AG04449 (cell line): ENCODE data around the gene HERPUD2.

Experiments
- CTCF ChIA-PET: fragments of 350-600 bp; formaldehyde crosslinking; extraction: SDS; loops from one replicate; lab custom pipeline; 2021; ENCODE audit warnings: antibody characterized with exemption; lab: Yijun Ruan, JAX
- POLR2A ChIA-PET: fragments of 400-600, 350-600 bp; formaldehyde crosslinking; extraction: SDS; loops from one replicate; lab custom pipeline; 2020; ENCODE audit warnings: antibody characterized with exemption, inconsistent platforms; lab: Yijun Ruan, JAX
- DNase-seq: peaks from one replicate; pipeline ENCODE4 v3.0.0-alpha.2; 2010; ENCODE audit warnings: low read depth, low spot score
- H3K4me3 ChIP-seq: 2 replicates; pipeline ENCODE4 v1.5.1; 2011; ENCODE audit warnings: low read depth, mild to moderate bottlenecking, control low read depth, low read length
- CTCF ChIP-seq: IDR thresholded peaks from one replicate; pipeline ENCODE4 v1.5.1; 2011; ENCODE audit warnings: mild to moderate bottlenecking, moderate library complexity, low read length, control low read depth, inconsistent platforms; ENCODE audit not compliant: insufficient read depth; ENCODE audit errors: missing control alignments

Gene HERPUD2

GRCh38 chr7:35705932-35706461 lies 11.1 kb upstream of the HERPUD2 start:
- no peak overlapping the region for H3K4me3 ChIP-seq
- DNase-seq, result no peak
- ChIA-PET CTCF (interaction anchor here (1.1 to 9.3 kb wide), 3 partner anchors 10 to 203 kb away, joined by 3 to 140 read pairs (median 3); no protein-coding TSS in a partner anchor), POLR2A (interaction anchor here (1.9 to 2.6 kb wide), 2 partner anchors 11 to 95 kb away, joined by 7 to 10 read pairs; partner anchors contain the start of genes HERPUD2 and SEPTIN7)
- TF ChIP-seq CTCF, result no peak

- ChIA-PET CTCF (interaction anchor here (0.6 to 1.9 kb wide), 4 partner anchors 9 to 203 kb away, joined by 3 to 7 read pairs (median 5); partner anchors contain the start of gene HERPUD2), POLR2A (interaction anchor here (1.2 kb wide), 1 partner anchor 201 kb away, joined by 3 read pairs; no protein-coding TSS in a partner anchor)
- DNase-seq, result no peak
- TF ChIP-seq CTCF, result no peak
- H3K4me3 ChIP-seq, result no peak overlapping the region
Observed at GRCh38 chr7:35704261-35704660, 9.3 kb upstream of the HERPUD2 start.

DNA sequence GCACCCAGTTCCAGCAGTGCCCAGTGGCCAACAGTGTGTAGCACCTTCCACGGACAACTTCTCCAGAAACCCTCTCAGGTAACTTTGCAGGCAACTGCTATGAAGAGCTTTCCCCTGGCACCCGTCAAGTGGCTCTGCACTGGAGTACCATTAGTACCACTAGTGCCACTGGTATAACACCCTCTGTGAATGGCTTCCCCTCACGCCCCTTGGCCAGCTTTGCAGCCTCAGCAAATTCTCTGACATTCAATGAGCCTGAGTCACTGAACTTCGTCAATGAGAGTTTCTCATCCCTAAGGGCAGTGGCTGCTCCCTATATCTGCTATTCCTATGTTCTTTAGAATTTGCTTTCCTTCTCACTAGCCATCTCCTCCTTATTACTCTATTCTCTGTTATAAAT lies 7.6 kb upstream of the HERPUD2 start:
- H3K4me3 ChIP-seq, result no peak overlapping the region
- CTCF ChIA-PET, result no interaction called here
- no peak for DNase-seq
- no peak for TF ChIP-seq CTCF
- POLR2A ChIA-PET, result no interaction called here

DNA sequence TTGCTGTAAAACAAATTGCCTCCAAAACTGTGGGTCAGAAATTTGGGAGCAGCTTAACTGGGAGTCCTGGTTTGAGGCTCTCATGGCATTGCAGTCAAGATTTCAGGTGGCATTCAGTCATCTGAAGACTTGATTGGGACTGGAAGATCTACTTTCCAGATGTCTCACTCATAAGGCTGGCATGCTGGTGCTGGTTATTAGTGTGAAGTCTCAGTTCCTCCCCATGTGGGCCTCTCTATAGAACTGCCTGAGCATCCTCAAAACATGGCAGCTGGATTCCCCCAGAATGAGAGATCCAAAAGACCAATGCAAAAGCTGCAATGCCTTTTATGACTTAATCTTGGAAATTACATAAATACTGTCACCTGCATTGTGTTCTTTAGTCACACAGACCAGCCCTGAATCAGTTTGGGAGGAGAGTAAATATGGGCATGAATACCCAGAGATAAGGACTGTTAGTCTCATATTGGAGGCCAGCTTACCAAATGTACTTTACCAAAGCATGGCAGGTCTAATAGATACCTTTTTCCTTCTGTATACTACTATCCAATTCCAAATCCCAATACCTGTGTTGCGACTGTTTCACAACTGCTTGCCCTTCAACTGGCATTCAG lies 6.5 kb upstream of the HERPUD2 start:
- no peak for DNase-seq
- ChIA-PET CTCF (interaction anchor here (1.2 to 3.2 kb wide), 3 partner anchors 8 to 275 kb away, joined by 3 to 14 read pairs (median 3); no protein-coding TSS in a partner anchor), POLR2A (no interaction called here)
- no peak overlapping the region for H3K4me3 ChIP-seq
- no peak for TF ChIP-seq CTCF

DNA sequence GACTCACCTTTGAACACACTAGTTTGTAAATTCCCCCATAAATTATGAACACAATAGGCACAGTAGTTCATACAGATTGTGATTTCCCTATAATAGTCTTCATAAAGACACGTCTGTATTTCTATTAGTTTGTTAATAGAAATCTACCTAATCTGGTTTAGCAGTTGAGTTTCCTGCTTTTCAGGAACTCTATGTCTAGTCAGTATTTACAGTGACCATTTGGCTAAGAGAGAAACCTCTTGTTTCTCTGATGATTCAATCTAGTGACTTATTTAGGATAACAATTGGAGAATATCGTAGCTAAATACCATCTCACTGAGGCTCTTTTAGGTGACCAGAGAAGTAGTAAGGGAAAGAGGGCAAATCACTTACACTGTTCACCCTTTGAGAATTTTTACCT lies 5.9 kb upstream of the HERPUD2 start:
- no peak for DNase-seq
- no peak overlapping the region for H3K4me3 ChIP-seq
- ChIA-PET POLR2A (no interaction called here), CTCF (interaction anchor here (1.2 to 3.2 kb wide), 4 partner anchors 9 to 275 kb away, joined by 3 to 14 read pairs (median 5); no protein-coding TSS in a partner anchor)
- TF ChIP-seq CTCF, result no peak

DNA sequence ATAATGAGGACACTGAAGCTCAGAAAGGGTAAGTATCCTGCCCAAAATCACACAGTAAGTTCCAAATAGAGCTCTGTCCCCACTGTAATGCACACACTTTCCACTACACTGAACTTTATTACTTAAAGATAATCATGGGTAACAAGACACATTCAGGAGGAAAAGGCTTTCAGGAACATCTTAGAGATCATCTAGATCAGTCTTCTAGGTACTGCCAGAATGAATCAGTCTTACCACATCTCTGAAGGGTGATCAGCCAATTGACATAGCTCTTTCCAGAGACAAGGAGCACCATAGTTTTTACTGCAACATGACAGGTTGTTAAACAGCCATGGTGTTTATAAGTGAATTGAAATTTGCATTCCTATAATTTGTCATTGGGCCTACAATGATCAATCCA lies 5.4 kb upstream of the HERPUD2 start:
- no peak overlapping the region for H3K4me3 ChIP-seq
- no peak for DNase-seq
- CTCF ChIA-PET, result interaction anchor here (1.2 to 3.2 kb wide), 5 partner anchors 9 to 276 kb away, joined by 3 to 14 read pairs (median 3); no protein-coding TSS in a partner anchor
- no peak for TF ChIP-seq CTCF
- POLR2A ChIA-PET, result interaction anchor here (0.6 kb wide), 1 partner anchor 22 kb away, joined by 5 read pairs; no protein-coding TSS in a partner anchor
